ENCODE measurements around the gene DUSP15.

DUSP15 gene

GRCh38 chr20:31859998-31860380 is 10.3 kb downstream of the DUSP15 start:
- DNase-seq: no peak

- no peak for DNase-seq
These were observed 10.9 kb downstream of the DUSP15 start for GRCh38 chr20:31859266-31859997.

- DNase-seq: no peak
These were observed 11.6 kb downstream of the DUSP15 start for GRCh38 chr20:31858760-31859083.

- no peak for DNase-seq
These were observed 12.2 kb downstream of the DUSP15 start for GRCh38 chr20:31857861-31858759.

- no peak for DNase-seq
These were observed 13.8 kb downstream of the DUSP15 start for GRCh38 chr20:31856516-31856915.

- DNase-seq: no peak
These were observed 16.8 kb downstream of the DUSP15 start for GRCh38 chr20:31853481-31853880.

GRCh38 chr20:31851240-31851955 is 18.9 kb downstream of the DUSP15 start:
- no peak for DNase-seq

- DNase-seq: no peak
These were observed 20.9 kb downstream of the DUSP15 start for GRCh38 chr20:31849306-31849930.

- DNase-seq: no peak
These were observed 22.0 kb downstream of the DUSP15 start for GRCh38 chr20:31848088-31848999.

GRCh38 chr20:31846793-31847138 is 23.6 kb downstream of the DUSP15 start:
- DNase-seq: no peak

- DNase-seq: no peak
These were observed 24.9 kb downstream of the DUSP15 start, which contains the start of gene FOXS1 for GRCh38 chr20:31845300-31845863. TSS of gene FOXS1 (minus strand) at chr20:31845604. CDS start at chr20:31845542, 62 bp downstream.

- no peak for DNase-seq
These were observed 25.5 kb downstream of the DUSP15 start for GRCh38 chr20:31844737-31845299.

GRCh38 chr20:31843881-31844280 is 26.4 kb downstream of the DUSP15 start:
- DNase-seq: no peak

GRCh38 chr20:31843288-31843687 is 27.0 kb downstream of the DUSP15 start:
- no peak for DNase-seq

GRCh38 chr20:31842471-31843157 is 27.7 kb downstream of the DUSP15 start:
- DNase-seq: no peak

GRCh38 chr20:31841928-31842327 is 28.4 kb downstream of the DUSP15 start:
- DNase-seq: no peak

GRCh38 chr20:31840906-31841816 is 29.2 kb downstream of the DUSP15 start:
- no peak for DNase-seq

- DNase-seq: no peak
These were observed 30.4 kb downstream of the DUSP15 start for GRCh38 chr20:31839782-31840487.

Data from stimulated activated CD8-positive, alpha-beta memory T cell treated with anti-CD3 and anti-CD28 coated beads, Interleukin-4, amount 100 ng/mL, for 48 hours (primary cell).